Spleen (tissue), 7 donors: Measurements from ENCODE around the gene MUSTN1.

Source experiments
- CTCF ChIP-seq, 11 experiments: fragments of 200-600 bp in 7 of 11; fragments of 450-650 bp in 4 of 11; sonication (generic) in 4 of 11; IDR thresholded peaks in 8 of 11; conservative IDR thresholded peaks in 3 of 11; 1 replicate in 7 of 11; 2 replicates in 4 of 11; pipeline versions ENCODE4 v1.4.0 to v1.8.0; 2016 to 2021; ENCODE audit warnings: antibody characterized with exemption in 11 of 11, inconsistent platforms in 4 of 11, mild to moderate bottlenecking in 1 of 11
- POLR2A ChIP-seq, 3 donors: fragments of 450-650 bp; IDR thresholded peaks; one replicate each; pipeline ENCODE4 v1.5.1; 2017; ENCODE audit warnings: antibody characterized with exemption in 3 of 3, mild to moderate bottlenecking in 1 of 3
- POLR2AphosphoS5 ChIP-seq, 3 donors: sonication (generic); formaldehyde crosslinking; IDR thresholded peaks; one replicate each; pipeline ENCODE4 v1.5.1; 2017; ENCODE audit warnings: antibody characterized with exemption in 3 of 3
- donor health status: DM: no; HTN: no; CAD: no; lungs with moderate emphysema.
- donor health status: DM: no; HTN: no; CAD: no.
- donor health status: DM: no; HTN: no; CAD: no.

GRCh38 chr3:52792413-52792812 is 42.4 kb downstream of the MUSTN1 start:
- TF ChIP-seq CTCF (IDR thresholded peaks at IDR 0.05 in 8 of 11, conservative IDR thresholded peaks at IDR 0.05 in 3 of 11) = no peak
- TF ChIP-seq POLR2A (IDR thresholded peaks at IDR 0.05) = no peak
- no peak for TF ChIP-seq POLR2AphosphoS5 (IDR thresholded peaks at IDR 0.05)
